HepG2 (cell line): Measurements from ENCODE around the gene NAB2. TPM values are rescaled to one million over a fixed set of nuclear protein-coding genes. Genes with fewer than 3 reads are reported as not detected.

Experiments
- ADNP ChIP-seq: sonication (generic); formaldehyde crosslinking; IDR thresholded peaks from 2 replicates; pipeline ENCODE4 v1.4.0; 2020; ENCODE audit warnings: missing genetic modification reagents
- AGO1 ChIP-seq: fragments of 200-400 bp; formaldehyde crosslinking; IDR thresholded peaks from 2 replicates; pipeline ENCODE4 v1.6.1; 2017; ENCODE audit warnings: mild to moderate bottlenecking, low read depth, low read length, moderate library complexity; ENCODE audit not compliant: poor library complexity, severe bottlenecking
- FIP1L1 ChIP-seq: fragments of 200-400 bp; formaldehyde crosslinking; IDR thresholded peaks from 2 replicates; pipeline ENCODE4 v1.6.1; 2018; ENCODE audit warnings: low read depth, mild to moderate bottlenecking, low read length, moderate library complexity, borderline replicate concordance; ENCODE audit not compliant: insufficient read depth
- KLF15 ChIP-seq: sonication (generic); formaldehyde crosslinking; IDR thresholded peaks from 2 replicates; pipeline ENCODE4 v1.8.1; 2023; ENCODE audit warnings: borderline replicate concordance, mild to moderate bottlenecking, inconsistent platforms, missing genetic modification reagents, mixed read lengths
- NCOA2 ChIP-seq: sonication (generic); formaldehyde crosslinking; IDR thresholded peaks from 2 replicates; pipeline ENCODE4 v1.8.0; 2022; ENCODE audit warnings: inconsistent platforms
- REXO4 ChIP-seq: sonication (generic); formaldehyde crosslinking; IDR thresholded peaks from 2 replicates; pipeline ENCODE4 v1.8.0; 2022; ENCODE audit warnings: missing genetic modification reagents, mild to moderate bottlenecking, borderline replicate concordance
- SRF ChIP-seq: IDR thresholded peaks from 2 replicates; pipeline ENCODE4 v1.6.1; 2011; ENCODE audit warnings: mild to moderate bottlenecking, low read depth, low read length, moderate library complexity
- ZNF451 ChIP-seq: sonication (generic); formaldehyde crosslinking; IDR thresholded peaks from 2 replicates; pipeline ENCODE4 v1.5.0; 2020; ENCODE audit warnings: mild to moderate bottlenecking, missing genetic modification reagents
- polyA plus RNA-seq, 8 experiments: library from polyadenylated mRNA; depleted of rRNA in 3 of 8; stranded (reverse) in 7 of 8; unstranded in 1 of 8; fragments of >200 nt; fragmentation: Illumina TruSeq in 4 of 8; extraction: Trizol in 4 of 8; gene quantifications; 2 replicates each; pipeline versions ENCODE4 v1.2.1 to v1.2.3, GENCODE V29; 2011 to 2016; ENCODE audit warnings: low read depth in 4 of 8, missing spikeins in 1 of 8, mixed read lengths in 1 of 8; ENCODE audit not compliant: insufficient read depth in 1 of 8
- total RNA-seq, 5 experiments: library from RNA; depleted of rRNA; stranded (reverse); fragments of >200 nt; fragmentation: Illumina TruSeq; extraction: Trizol; gene quantifications; 2 replicates each; pipeline ENCODE4 v1.2.3, GENCODE V29; 2016; ENCODE audit warnings: low read depth in 1 of 5
- TF ChIP-seq, protein P1 (sequence below): sonication (generic); formaldehyde crosslinking; IDR thresholded peaks from 2 replicates; pipeline ENCODE4 v1.4.0; 2020; ENCODE audit warnings: missing genetic modification reagents
- TF ChIP-seq, protein P2 (sequence below): IDR thresholded peaks from 2 replicates; pipeline ENCODE4 v1.6.1; 2016; ENCODE audit warnings: missing compliant biosample characterization, missing genetic modification reagents, borderline replicate concordance
- TF ChIP-seq, protein P3 (sequence below): sonication (generic); formaldehyde crosslinking; IDR thresholded peaks from 2 replicates; pipeline ENCODE4 v1.4.0; 2020; ENCODE audit warnings: missing genetic modification reagents
- TF ChIP-seq, protein P4 (sequence below): sonication (generic); formaldehyde crosslinking; IDR thresholded peaks from 2 replicates; pipeline ENCODE4 v1.4.0; 2020; ENCODE audit warnings: missing genetic modification reagents, borderline replicate concordance
- TF ChIP-seq, protein P5 (sequence below): sonication (generic); formaldehyde crosslinking; IDR thresholded peaks from 2 replicates; pipeline ENCODE4 v1.4.0; 2020; ENCODE audit warnings: missing genetic modification reagents, mild to moderate bottlenecking, borderline replicate concordance

NAB2 gene
- total and polyA plus RNA-seq, 2 of the 13 experiments (the other 11 are each of a cell fraction or from before 2014, with no cell fraction given): 11.7 to 12.9 TPM

DNA sequence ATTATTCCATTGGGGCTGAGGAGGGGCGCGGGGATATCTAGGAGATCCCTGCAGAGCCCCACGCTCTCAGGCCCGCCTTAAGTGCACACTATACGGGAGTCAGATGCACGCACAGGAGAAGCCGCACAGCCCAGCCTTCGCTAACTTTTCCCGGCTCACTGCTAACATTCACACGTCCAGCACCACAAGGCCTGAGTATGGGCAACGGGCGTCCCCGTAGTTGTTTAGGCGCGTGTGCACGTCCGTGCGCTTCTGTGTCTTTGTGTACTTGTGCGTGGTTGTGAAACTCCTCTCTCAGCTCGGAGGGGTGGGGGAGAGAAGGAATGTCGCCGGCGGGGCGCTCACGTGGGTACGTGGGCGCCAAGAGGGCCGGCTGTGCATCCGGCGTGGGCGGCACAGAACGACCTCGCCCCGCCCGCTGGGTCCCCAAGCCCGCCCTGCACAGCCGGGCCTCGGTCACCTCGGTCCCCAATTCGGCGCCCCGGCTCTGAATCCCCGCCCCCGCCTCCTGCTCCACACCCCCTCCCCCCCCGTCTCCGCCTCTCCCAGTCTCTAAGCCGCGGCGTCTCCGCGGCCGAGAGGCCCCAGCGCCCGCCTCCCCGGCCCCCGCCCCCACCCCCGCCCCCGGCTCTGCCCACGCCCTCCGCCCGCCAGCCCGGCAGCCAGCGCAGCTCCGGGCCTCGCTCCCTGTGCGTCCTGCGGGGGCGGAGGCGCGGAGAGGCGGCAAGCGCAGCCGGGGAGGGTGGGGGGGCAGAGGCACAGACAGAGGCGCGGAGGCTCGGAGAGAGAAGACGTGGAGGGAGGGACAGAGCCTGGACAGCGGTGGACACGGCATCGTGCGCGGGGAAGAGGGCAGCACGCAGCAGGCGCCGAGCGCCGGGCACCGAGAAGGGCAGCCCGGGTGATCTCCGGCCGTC lies at the start of gene NAB2 (continued):
- TF ChIP-seq REXO4 (CRISPR knock-in tag) (no peak), ZNF451 (CRISPR knock-in tag) (no peak), FIP1L1 (no peak), SRF (peak; percentile 18; the same call in 1 of the 2 replicates), AGO1 (peak; percentile 57), NCOA2 (CRISPR knock-in tag) (peak; percentile 70), KLF15 (CRISPR knock-in tag) (no peak), ADNP (CRISPR knock-in tag) (no peak)
- TF ChIP-seq, protein P1, sequence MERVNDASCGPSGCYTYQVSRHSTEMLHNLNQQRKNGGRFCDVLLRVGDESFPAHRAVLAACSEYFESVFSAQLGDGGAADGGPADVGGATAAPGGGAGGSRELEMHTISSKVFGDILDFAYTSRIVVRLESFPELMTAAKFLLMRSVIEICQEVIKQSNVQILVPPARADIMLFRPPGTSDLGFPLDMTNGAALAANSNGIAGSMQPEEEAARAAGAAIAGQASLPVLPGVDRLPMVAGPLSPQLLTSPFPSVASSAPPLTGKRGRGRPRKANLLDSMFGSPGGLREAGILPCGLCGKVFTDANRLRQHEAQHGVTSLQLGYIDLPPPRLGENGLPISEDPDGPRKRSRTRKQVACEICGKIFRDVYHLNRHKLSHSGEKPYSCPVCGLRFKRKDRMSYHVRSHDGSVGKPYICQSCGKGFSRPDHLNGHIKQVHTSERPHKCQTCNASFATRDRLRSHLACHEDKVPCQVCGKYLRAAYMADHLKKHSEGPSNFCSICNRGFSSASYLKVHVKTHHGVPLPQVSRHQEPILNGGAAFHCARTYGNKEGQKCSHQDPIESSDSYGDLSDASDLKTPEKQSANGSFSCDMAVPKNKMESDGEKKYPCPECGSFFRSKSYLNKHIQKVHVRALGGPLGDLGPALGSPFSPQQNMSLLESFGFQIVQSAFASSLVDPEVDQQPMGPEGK (CRISPR knock-in tag): peak; percentile 90
- TF ChIP-seq, protein P2, sequence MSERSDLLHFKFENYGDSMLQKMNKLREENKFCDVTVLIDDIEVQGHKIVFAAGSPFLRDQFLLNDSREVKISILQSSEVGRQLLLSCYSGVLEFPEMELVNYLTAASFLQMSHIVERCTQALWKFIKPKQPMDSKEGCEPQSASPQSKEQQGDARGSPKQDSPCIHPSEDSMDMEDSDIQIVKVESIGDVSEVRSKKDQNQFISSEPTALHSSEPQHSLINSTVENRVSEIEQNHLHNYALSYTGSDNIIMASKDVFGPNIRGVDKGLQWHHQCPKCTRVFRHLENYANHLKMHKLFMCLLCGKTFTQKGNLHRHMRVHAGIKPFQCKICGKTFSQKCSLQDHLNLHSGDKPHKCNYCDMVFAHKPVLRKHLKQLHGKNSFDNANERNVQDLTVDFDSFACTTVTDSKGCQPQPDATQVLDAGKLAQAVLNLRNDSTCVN: peak; percentile 68
- TF ChIP-seq, protein P3, sequence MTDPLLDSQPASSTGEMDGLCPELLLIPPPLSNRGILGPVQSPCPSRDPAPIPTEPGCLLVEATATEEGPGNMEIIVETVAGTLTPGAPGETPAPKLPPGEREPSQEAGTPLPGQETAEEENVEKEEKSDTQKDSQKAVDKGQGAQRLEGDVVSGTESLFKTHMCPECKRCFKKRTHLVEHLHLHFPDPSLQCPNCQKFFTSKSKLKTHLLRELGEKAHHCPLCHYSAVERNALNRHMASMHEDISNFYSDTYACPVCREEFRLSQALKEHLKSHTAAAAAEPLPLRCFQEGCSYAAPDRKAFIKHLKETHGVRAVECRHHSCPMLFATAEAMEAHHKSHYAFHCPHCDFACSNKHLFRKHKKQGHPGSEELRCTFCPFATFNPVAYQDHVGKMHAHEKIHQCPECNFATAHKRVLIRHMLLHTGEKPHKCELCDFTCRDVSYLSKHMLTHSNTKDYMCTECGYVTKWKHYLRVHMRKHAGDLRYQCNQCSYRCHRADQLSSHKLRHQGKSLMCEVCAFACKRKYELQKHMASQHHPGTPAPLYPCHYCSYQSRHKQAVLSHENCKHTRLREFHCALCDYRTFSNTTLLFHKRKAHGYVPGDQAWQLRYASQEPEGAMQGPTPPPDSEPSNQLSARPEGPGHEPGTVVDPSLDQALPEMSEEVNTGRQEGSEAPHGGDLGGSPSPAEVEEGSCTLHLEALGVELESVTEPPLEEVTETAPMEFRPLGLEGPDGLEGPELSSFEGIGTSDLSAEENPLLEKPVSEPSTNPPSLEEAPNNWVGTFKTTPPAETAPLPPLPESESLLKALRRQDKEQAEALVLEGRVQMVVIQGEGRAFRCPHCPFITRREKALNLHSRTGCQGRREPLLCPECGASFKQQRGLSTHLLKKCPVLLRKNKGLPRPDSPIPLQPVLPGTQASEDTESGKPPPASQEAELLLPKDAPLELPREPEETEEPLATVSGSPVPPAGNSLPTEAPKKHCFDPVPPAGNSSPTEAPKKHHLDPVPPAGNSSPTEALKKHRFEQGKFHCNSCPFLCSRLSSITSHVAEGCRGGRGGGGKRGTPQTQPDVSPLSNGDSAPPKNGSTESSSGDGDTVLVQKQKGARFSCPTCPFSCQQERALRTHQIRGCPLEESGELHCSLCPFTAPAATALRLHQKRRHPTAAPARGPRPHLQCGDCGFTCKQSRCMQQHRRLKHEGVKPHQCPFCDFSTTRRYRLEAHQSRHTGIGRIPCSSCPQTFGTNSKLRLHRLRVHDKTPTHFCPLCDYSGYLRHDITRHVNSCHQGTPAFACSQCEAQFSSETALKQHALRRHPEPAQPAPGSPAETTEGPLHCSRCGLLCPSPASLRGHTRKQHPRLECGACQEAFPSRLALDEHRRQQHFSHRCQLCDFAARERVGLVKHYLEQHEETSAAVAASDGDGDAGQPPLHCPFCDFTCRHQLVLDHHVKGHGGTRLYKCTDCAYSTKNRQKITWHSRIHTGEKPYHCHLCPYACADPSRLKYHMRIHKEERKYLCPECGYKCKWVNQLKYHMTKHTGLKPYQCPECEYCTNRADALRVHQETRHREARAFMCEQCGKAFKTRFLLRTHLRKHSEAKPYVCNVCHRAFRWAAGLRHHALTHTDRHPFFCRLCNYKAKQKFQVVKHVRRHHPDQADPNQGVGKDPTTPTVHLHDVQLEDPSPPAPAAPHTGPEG (CRISPR knock-in tag): peak; percentile 83; the same call in 1 of the 2 replicates
- TF ChIP-seq, protein P4, sequence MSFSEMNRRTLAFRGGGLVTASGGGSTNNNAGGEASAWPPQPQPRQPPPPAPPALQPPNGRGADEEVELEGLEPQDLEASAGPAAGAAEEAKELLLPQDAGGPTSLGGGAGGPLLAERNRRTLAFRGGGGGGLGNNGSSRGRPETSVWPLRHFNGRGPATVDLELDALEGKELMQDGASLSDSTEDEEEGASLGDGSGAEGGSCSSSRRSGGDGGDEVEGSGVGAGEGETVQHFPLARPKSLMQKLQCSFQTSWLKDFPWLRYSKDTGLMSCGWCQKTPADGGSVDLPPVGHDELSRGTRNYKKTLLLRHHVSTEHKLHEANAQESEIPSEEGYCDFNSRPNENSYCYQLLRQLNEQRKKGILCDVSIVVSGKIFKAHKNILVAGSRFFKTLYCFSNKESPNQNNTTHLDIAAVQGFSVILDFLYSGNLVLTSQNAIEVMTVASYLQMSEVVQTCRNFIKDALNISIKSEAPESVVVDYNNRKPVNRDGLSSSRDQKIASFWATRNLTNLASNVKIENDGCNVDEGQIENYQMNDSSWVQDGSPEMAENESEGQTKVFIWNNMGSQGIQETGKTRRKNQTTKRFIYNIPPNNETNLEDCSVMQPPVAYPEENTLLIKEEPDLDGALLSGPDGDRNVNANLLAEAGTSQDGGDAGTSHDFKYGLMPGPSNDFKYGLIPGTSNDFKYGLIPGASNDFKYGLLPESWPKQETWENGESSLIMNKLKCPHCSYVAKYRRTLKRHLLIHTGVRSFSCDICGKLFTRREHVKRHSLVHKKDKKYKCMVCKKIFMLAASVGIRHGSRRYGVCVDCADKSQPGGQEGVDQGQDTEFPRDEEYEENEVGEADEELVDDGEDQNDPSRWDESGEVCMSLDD (CRISPR knock-in tag): peak; percentile 72; the same call in 1 of the 2 replicates
- TF ChIP-seq, protein P5, sequence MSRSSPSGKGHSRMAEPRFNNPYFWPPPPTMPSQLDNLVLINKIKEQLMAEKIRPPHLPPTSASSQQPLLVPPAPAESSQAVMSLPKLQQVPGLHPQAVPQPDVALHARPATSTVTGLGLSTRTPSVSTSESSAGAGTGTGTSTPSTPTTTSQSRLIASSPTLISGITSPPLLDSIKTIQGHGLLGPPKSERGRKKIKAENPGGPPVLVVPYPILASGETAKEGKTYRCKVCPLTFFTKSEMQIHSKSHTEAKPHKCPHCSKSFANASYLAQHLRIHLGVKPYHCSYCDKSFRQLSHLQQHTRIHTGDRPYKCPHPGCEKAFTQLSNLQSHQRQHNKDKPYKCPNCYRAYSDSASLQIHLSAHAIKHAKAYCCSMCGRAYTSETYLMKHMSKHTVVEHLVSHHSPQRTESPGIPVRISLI: no peak
